Stimulated activated CD4-positive, alpha-beta T cell treated with anti-CD3 and anti-CD28 coated beads, Interleukin-15, amount 100 ng/mL, for 48 hours (primary cell): ENCODE measurements around the gene TBCA.
"Not testable (repeated sequence)": the region's sequence is repeated elsewhere in the genome, so short reads cannot be mapped to it uniquely, and the experiment has no call there.

Source experiments
- DNase-seq, 2 donors: peaks; one replicate each; pipeline ENCODE4 v3.0.0-alpha.2; 2020; ENCODE audit warnings: low read depth in 2 of 2

The TBCA gene

GRCh38 chr5:77709993-77710685 lies 66.0 kb downstream of the TBCA start:
- DNase-seq, result no peak

- no peak for DNase-seq
Observed at GRCh38 chr5:77709340-77709739, 66.8 kb downstream of the TBCA start.

GRCh38 chr5:77707791-77708190 lies 68.3 kb downstream of the TBCA start:
- DNase-seq, result no peak

GRCh38 chr5:77699569-77699968 lies 76.6 kb downstream of the TBCA start:
- DNase-seq, result not testable (repeated sequence)

GRCh38 chr5:77698920-77699319 lies 77.2 kb downstream of the TBCA start:
- DNase-seq, result no peak

- DNase-seq, result no peak
Observed at GRCh38 chr5:77697692-77698091, 78.4 kb downstream of the TBCA start.

- no peak for DNase-seq
Observed at GRCh38 chr5:77696120-77696519, 80.0 kb downstream of the TBCA start.

- no peak for DNase-seq
Observed at GRCh38 chr5:77693913-77694312, 82.2 kb downstream of the TBCA start.

- no peak for DNase-seq
Observed at GRCh38 chr5:77683171-77683732, 92.9 kb downstream of the TBCA start.

GRCh38 chr5:77670526-77670925 lies 105.6 kb downstream of the TBCA start:
- no peak for DNase-seq

- DNase-seq, result no peak
Observed at GRCh38 chr5:77669677-77670076, 106.5 kb downstream of the TBCA start.

GRCh38 chr5:77663090-77663863 lies 112.9 kb downstream of the TBCA start:
- no peak for DNase-seq

GRCh38 chr5:77662635-77663034 lies 113.5 kb downstream of the TBCA start:
- no peak for DNase-seq

GRCh38 chr5:77658662-77659061 lies 117.5 kb downstream of the TBCA start:
- DNase-seq, result no peak

- no peak for DNase-seq
Observed at GRCh38 chr5:77651343-77651742, 124.8 kb downstream of the TBCA start.

GRCh38 chr5:77650686-77651085 lies 125.5 kb downstream of the TBCA start:
- no peak for DNase-seq

GRCh38 chr5:77649776-77650175 lies 126.4 kb downstream of the TBCA start:
- DNase-seq, result no peak

- no peak for DNase-seq
Observed at GRCh38 chr5:77645995-77646639, 130.0 kb downstream of the TBCA start.

- DNase-seq, result no peak
Observed at GRCh38 chr5:77645158-77645994, 130.8 kb downstream of the TBCA start.

- no peak for DNase-seq
Observed at GRCh38 chr5:77644371-77645157, 131.6 kb downstream of the TBCA start.
